Stimulated activated CD4-positive, alpha-beta T cell treated with anti-CD3 and anti-CD28 coated beads, Interleukin-12 subunit alpha, Interleukin-12 subunit beta, amount 100 ng/mL, for 4 hours (primary cell): ENCODE data around the gene C9orf50.

Experiments
- DNase-seq: peaks from one replicate; pipeline ENCODE4 v3.0.0-alpha.2; 2020

Gene C9orf50

GRCh38 chr9:129586685-129587084 lies 34.2 kb downstream of the C9orf50 start:
- no peak for DNase-seq

GRCh38 chr9:129586245-129586644 lies 34.7 kb downstream of the C9orf50 start:
- DNase-seq: no peak

- DNase-seq: no peak
Measured at GRCh38 chr9:129585352-129585751, 35.5 kb downstream of the C9orf50 start.

- DNase-seq: no peak
Measured at GRCh38 chr9:129584136-129584535, 36.8 kb downstream of the C9orf50 start.

- DNase-seq: no peak
Measured at GRCh38 chr9:129583308-129584038, 37.4 kb downstream of the C9orf50 start.

- DNase-seq: no peak
Measured at GRCh38 chr9:129582855-129583254, 38.0 kb downstream of the C9orf50 start.

GRCh38 chr9:129581505-129582189 lies 39.3 kb downstream of the C9orf50 start:
- no peak for DNase-seq

- DNase-seq: no peak
Measured at GRCh38 chr9:129580211-129580915, 40.5 kb downstream of the C9orf50 start.

GRCh38 chr9:129579294-129579693 lies 41.6 kb downstream of the C9orf50 start:
- no peak for DNase-seq

- DNase-seq: no peak
Measured at GRCh38 chr9:129576546-129577543, 44.1 kb downstream of the C9orf50 start.

- no peak for DNase-seq
Measured at GRCh38 chr9:129575818-129576217, 45.1 kb downstream of the C9orf50 start.

- no peak for DNase-seq
Measured at GRCh38 chr9:129574911-129575585, 45.9 kb downstream of the C9orf50 start.

- no peak for DNase-seq
Measured at GRCh38 chr9:129573977-129574376, 46.9 kb downstream of the C9orf50 start.

GRCh38 chr9:129572517-129572916 lies 48.4 kb downstream of the C9orf50 start:
- no peak for DNase-seq

GRCh38 chr9:129572052-129572425 lies 48.9 kb downstream of the C9orf50 start:
- no peak for DNase-seq

GRCh38 chr9:129571298-129572051 lies 49.4 kb downstream of the C9orf50 start:
- no peak for DNase-seq

GRCh38 chr9:129570450-129571297 lies 50.2 kb downstream of the C9orf50 start:
- DNase-seq: no peak

- no peak for DNase-seq
Measured at GRCh38 chr9:129569502-129570449, 51.1 kb downstream of the C9orf50 start.
